A673 (cell line): ENCODE data around the gene TTLL5. TPM values are rescaled to one million over a fixed set of nuclear protein-coding genes. Genes with fewer than 3 reads are reported as not detected.

Source experiments
- BruUV-seq: library from RNA; stranded (reverse); fragments of 400-500 nt; replicated peaks from 2 replicates; lab custom pipeline; 2021; lab: Mats Ljungman, UMichigan
- CTCF ChIA-PET: fragments of 300-600 bp; sonication (Branson Sonifier 250); formaldehyde crosslinking; loops from one replicate; lab custom pipeline; 2022; ENCODE audit warnings: antibody characterized with exemption; lab: Charles Lee
- POLR2A ChIA-PET: fragments of 300-600 bp; sonication (Branson Sonifier 250); formaldehyde crosslinking; loops from one replicate; lab custom pipeline; 2022; ENCODE audit warnings: antibody characterized with exemption; ENCODE audit not compliant: low non-redundant PET; lab: Charles Lee
- DNase-seq: peaks from one replicate; pipeline ENCODE4 v3.0.0-alpha.2; 2015; ENCODE audit warnings: low spot score
- H3K27ac ChIP-seq: fragments of 200-600 bp; sonication (generic); 2 replicates; pipeline ENCODE4 v1.5.1; 2016; ENCODE audit warnings: mixed run types, low read depth, mild to moderate bottlenecking, mixed read lengths, antibody characterized with exemption, low read length; ENCODE audit not compliant: poor library complexity, severe bottlenecking
- H3K27me3 ChIP-seq: fragments of 200-600 bp; sonication (generic); replicated peaks from 2 replicates; pipeline ENCODE4 v1.6.1; 2017; ENCODE audit warnings: mixed run types, low read depth, mild to moderate bottlenecking, mixed read lengths, antibody characterized with exemption, low read length; ENCODE audit not compliant: insufficient read depth, poor library complexity
- H3K36me3 ChIP-seq: fragments of 200-600 bp; sonication (generic); 2 replicates; pipeline ENCODE4 v1.6.1; 2016; ENCODE audit warnings: mixed run types, mild to moderate bottlenecking, mixed read lengths, antibody characterized with exemption, low read length; ENCODE audit not compliant: insufficient read depth, poor library complexity, severe bottlenecking
- H3K4me1 ChIP-seq: fragments of 200-600 bp; sonication (generic); 2 replicates; pipeline ENCODE4 v1.6.1; 2017; ENCODE audit warnings: mixed run types, mild to moderate bottlenecking, mixed read lengths, antibody characterized with exemption, low read length; ENCODE audit not compliant: insufficient read depth, poor library complexity, severe bottlenecking
- H3K4me3 ChIP-seq: fragments of 200-600 bp; sonication (generic); 2 replicates; pipeline ENCODE4 v1.5.1; 2016; ENCODE audit warnings: low read depth, mixed run types, mild to moderate bottlenecking, mixed read lengths, low read length; ENCODE audit not compliant: poor library complexity, severe bottlenecking
- H3K9me3 ChIP-seq: fragments of 200-600 bp; sonication (generic); 2 replicates; pipeline ENCODE4 v1.6.1; 2016; ENCODE audit warnings: mixed run types, low read depth, mild to moderate bottlenecking, mixed read lengths, antibody characterized with exemption, low read length; ENCODE audit not compliant: poor library complexity, severe bottlenecking
- EZH2 ChIP-seq: fragments of 200-600 bp; sonication (generic); IDR thresholded peaks from 2 replicates; pipeline ENCODE4 v1.6.1; 2017; ENCODE audit warnings: borderline replicate concordance, low read depth, mild to moderate bottlenecking, mixed read lengths, antibody characterized with exemption, low read length; ENCODE audit not compliant: poor library complexity, severe bottlenecking
- intact Hi-C: fragments of 100-400 bp; cut with micrococcal nuclease; formaldehyde crosslinking; loops from one replicate; pipeline ENCODE4 v1.10.0; 2022; ENCODE audit not compliant: unreplicated experiment
- total RNA-seq: library from RNA; stranded (reverse); gene quantifications from 2 replicates; pipeline ENCODE4 v1.2.3, GENCODE V29; 2021
- TF ChIP-seq, protein P1 (sequence below): fragments of 300-800, 200-600 bp; sonication (generic); conservative IDR thresholded peaks from 2 replicates; pipeline ENCODE4 v1.5.1; 2017; ENCODE audit warnings: low read depth, mild to moderate bottlenecking, antibody characterized with exemption, low read length, moderate library complexity, mixed read lengths

Gene TTLL5
- total RNA-seq, 1 experiment from 2014 or later, result 56.7 TPM

DNA sequence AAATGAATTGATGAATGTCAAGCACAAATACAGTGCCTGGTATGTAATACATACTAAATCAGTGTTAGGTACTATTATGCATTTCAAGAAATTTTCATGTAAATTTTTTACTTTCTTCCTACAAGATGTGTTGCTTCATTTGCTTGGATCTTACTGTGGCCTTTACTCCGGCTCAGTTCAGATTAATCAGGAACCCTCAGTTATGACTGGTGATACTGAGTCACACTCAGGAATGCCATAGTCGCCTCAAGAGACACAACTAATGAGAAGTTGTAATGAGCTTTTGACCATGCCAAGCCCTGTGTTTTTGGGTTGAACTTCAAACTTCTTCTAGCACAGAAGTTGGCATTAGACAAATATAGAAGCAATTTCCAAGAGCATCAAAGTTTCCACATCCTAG, 224.8 kb downstream of the TTLL5 start:
- no peak overlapping the region for H3K4me3 ChIP-seq
- no peak for DNase-seq
- H3K27me3 ChIP-seq, result no peaks in the 10 kb centered on the region
- POLR2A ChIA-PET, result no interaction called here
- H3K9me3 ChIP-seq, result no peaks in the 10 kb centered on the region
- H3K27ac ChIP-seq, result no peak overlapping the region
- intact Hi-C loops, result no loop called here
- no TSS peak for BruUV-seq
- no peak for TF ChIP-seq EZH2
- TF ChIP-seq, protein P1, sequence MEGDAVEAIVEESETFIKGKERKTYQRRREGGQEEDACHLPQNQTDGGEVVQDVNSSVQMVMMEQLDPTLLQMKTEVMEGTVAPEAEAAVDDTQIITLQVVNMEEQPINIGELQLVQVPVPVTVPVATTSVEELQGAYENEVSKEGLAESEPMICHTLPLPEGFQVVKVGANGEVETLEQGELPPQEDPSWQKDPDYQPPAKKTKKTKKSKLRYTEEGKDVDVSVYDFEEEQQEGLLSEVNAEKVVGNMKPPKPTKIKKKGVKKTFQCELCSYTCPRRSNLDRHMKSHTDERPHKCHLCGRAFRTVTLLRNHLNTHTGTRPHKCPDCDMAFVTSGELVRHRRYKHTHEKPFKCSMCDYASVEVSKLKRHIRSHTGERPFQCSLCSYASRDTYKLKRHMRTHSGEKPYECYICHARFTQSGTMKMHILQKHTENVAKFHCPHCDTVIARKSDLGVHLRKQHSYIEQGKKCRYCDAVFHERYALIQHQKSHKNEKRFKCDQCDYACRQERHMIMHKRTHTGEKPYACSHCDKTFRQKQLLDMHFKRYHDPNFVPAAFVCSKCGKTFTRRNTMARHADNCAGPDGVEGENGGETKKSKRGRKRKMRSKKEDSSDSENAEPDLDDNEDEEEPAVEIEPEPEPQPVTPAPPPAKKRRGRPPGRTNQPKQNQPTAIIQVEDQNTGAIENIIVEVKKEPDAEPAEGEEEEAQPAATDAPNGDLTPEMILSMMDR, result no peak
- H3K4me1 ChIP-seq, result peaks cover 34% of the 10 kb centered on the region
- CTCF ChIA-PET, result no interaction called here
- no peaks in the 10 kb centered on the region for H3K36me3 ChIP-seq

DNA sequence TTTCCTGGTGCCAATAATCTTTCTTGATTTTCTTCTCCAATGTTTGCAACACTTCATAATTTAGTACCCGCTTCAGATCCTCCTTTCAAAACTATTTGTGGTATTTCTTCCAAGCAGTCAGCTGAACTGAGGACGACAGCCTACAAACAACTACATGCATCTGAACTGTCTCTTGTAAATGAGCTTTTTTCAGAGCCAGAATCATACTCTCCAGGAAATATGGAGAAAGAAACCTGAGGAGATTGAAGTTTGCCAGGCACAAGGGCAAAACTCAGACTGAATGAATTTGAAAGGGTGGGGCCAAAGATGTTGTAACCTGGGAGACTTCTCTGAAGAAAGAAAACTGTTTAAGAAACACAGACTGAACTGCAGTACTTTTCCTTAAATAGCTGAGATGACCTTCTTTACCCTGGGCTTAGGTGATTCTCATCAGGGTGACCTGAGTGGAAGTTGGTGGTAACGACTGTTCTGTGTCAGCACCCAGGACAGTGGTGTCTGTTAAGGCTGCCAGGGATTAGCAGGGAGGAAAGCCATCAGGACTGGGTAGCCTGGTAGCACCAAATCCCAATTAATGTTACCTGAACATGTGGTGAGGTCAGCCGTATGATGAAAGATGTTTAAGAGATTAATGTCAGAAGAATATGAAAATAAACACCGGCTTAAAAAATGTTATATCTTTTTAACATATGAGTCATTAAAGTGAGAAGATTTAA, 225.7 kb downstream of the TTLL5 start:
- Histone ChIP-seq H3K27me3 (no peaks in the 10 kb centered on the region), H3K27ac (no peak overlapping the region), H3K36me3 (no peaks in the 10 kb centered on the region), H3K4me3 (no peak overlapping the region), H3K4me1 (peaks cover 34% of the 10 kb centered on the region), H3K9me3 (no peaks in the 10 kb centered on the region)
- ChIA-PET POLR2A (interaction anchor here (0.7 kb wide), 1 partner anchor 22 kb away, joined by 6 read pairs; no protein-coding TSS in a partner anchor), CTCF (interaction anchor here (0.5 kb wide), 1 partner anchor 234 kb away, joined by 5 read pairs; no protein-coding TSS in a partner anchor)
- intact Hi-C loops, result no loop called here
- no peak for DNase-seq
- no peak for TF ChIP-seq EZH2
- TF ChIP-seq, protein P1, result no peak
- BruUV-seq, result no TSS peak

DNA sequence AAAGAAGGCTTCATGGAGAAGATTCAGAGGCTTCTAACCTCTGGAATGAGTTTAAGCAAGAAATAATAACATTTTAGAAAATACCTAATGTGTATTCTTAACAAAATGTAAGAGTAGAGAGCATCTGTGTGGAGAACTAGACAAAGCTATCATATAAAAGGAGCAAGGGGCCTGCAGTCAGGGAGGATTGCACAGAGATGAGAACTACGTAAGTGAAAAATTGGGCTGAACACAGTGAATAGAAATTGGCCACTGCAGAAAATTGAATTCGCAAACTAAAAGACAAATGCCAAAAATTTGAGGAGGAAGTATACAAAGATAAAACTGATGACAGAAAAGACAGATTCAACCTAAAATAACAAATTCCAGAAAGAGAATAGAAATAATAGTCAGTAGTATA, 227.9 kb downstream of the TTLL5 start:
- Histone ChIP-seq H3K9me3 (no peaks in the 10 kb centered on the region), H3K27me3 (no peaks in the 10 kb centered on the region), H3K4me1 (peaks cover 17% of the 10 kb centered on the region), H3K27ac (no peak overlapping the region), H3K4me3 (no peak overlapping the region), H3K36me3 (no peaks in the 10 kb centered on the region)
- TF ChIP-seq, protein P1, result no peak
- no peak for TF ChIP-seq EZH2
- ChIA-PET POLR2A (no interaction called here), CTCF (no interaction called here)
- no TSS peak for BruUV-seq
- no peak for DNase-seq
- intact Hi-C loops, result no loop called here
